ENCODE measurements around the gene MIEN1. TPM values are rescaled to one million over a fixed set of nuclear protein-coding genes. Genes with fewer than 3 reads are reported as not detected.

MIEN1 gene
- total RNA-seq, 1 donor from 2014 or later, result 43.4 TPM

DNA sequence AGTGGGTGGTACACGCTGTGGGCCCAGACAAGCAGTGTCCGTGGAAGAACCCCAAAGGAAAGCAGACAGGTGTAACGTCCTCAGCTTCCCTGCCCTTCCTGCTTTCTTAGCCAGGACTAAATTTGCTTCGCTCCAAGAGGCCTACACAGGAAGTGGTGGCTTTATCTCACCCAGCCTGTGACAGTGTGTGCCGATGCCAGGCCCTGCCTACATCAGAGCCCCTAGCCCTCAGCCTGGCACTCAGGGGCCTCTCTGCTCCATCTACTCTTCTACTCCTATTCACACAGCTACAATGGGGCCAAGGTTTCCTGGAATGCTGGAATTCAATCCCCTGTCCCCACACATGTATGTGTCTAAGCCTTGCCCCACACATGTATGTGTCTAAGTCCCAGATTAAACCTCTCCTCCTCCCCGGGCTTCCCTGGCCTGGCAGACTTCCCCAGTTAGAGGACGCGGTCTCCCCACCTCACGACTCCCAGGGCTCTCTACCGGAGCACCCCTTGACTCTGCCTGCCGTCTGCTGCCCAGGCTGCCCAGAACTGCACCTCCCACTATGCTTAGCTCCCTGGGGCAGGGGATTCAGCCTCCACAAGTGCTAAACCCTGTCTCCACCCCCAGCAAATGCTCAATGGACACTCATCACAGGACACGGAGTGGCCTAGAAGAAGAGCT, 50.7 kb downstream of the MIEN1 start:
- Mint-ChIP-seq H3K27ac (no peak overlapping the region), H3K36me3 (ENCODE audit: insufficient read depth) (peaks cover 13% of the 10 kb centered on the region), H3K4me1 (ENCODE audit: low read depth) (peaks cover 8% of the 10 kb centered on the region), H3K4me3 (ENCODE audit: low read depth) (no peak overlapping the region), H3K27me3 (no peaks in the 10 kb centered on the region), H3K9me3 (ENCODE audit: low read depth) (no peaks in the 10 kb centered on the region)
- DNase-seq (ENCODE audit: low spot score, unreplicated experiment), result no peak
- TF ChIP-seq, protein P1, sequence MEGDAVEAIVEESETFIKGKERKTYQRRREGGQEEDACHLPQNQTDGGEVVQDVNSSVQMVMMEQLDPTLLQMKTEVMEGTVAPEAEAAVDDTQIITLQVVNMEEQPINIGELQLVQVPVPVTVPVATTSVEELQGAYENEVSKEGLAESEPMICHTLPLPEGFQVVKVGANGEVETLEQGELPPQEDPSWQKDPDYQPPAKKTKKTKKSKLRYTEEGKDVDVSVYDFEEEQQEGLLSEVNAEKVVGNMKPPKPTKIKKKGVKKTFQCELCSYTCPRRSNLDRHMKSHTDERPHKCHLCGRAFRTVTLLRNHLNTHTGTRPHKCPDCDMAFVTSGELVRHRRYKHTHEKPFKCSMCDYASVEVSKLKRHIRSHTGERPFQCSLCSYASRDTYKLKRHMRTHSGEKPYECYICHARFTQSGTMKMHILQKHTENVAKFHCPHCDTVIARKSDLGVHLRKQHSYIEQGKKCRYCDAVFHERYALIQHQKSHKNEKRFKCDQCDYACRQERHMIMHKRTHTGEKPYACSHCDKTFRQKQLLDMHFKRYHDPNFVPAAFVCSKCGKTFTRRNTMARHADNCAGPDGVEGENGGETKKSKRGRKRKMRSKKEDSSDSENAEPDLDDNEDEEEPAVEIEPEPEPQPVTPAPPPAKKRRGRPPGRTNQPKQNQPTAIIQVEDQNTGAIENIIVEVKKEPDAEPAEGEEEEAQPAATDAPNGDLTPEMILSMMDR (IDR thresholded peaks at IDR 0.05; ENCODE audit: unreplicated experiment), result no peak

Small RNAs within 50 kb of the gene (microRNA-seq; reads per million reads assigned to microRNA genes)
- gene MIR4728 (ENCODE audit: borderline number of aligned reads, unreplicated experiment), result 1.8 reads per million

Other genes starting within 250 kb of the MIEN1 start
- not detected in 2 replicates for gene NEUROD2, start 122.6 kb downstream of the MIEN1 start, total RNA-seq
- 0.89 TPM in 1 of 2 replicates, not detected in the other for gene PPP1R1B, start 103.6 kb downstream of the MIEN1 start, total RNA-seq
- 57.0 and 62.5 TPM in 2 replicates for gene STARD3, start 93.4 kb downstream of the MIEN1 start, total RNA-seq
- gene TCAP, start 65.2 kb downstream of the MIEN1 start, total RNA-seq, result 1.8 and 2.7 TPM in 2 replicates
- 2.5 and 3.1 TPM in 2 replicates for gene PNMT, start 62.1 kb downstream of the MIEN1 start, total RNA-seq
- 38.7 and 40.1 TPM in 2 replicates for gene PGAP3, start 42.5 kb downstream of the MIEN1 start, total RNA-seq
- 136 and 152 TPM in 2 replicates for gene ERBB2, start 30.5 kb downstream of the MIEN1 start, total RNA-seq
- 28.8 and 29.9 TPM in 2 replicates for gene GRB7, start 7.4 kb upstream of the MIEN1 start, total RNA-seq
- not detected in 2 replicates for gene IKZF3, start 133.8 kb upstream of the MIEN1 start, total RNA-seq
- not detected in 2 replicates for gene ZPBP2, start 137.7 kb upstream of the MIEN1 start, total RNA-seq
- gene GSDMB, start 188.1 kb upstream of the MIEN1 start, total RNA-seq, result 25.7 and 25.9 TPM in 2 replicates
- gene ORMDL3, start 197.1 kb upstream of the MIEN1 start, total RNA-seq, result 80.4 and 87.6 TPM in 2 replicates
- not detected in 2 replicates for gene LRRC3C, start 197.2 kb upstream of the MIEN1 start, total RNA-seq
- gene GSDMA, start 232.5 kb upstream of the MIEN1 start, total RNA-seq, result not detected in 2 replicates

Data from progenitor cell of endocrine pancreas (in vitro differentiated cells).